HAP-1 (cell line): Measurements from ENCODE around the gene L1CAM.

ENCODE experiments used
- DNase-seq, 2 experiments: peaks; one replicate each; pipeline ENCODE4 v3.0.0-alpha.2; 2016 to 2020; ENCODE audit warnings: low spot score in 2 of 2
- H3K27me3 ChIP-seq: fragments of 250-450 bp; sonication (Bioruptor Pico); 2 replicates; pipeline ENCODE4 v1.5.1; 2020; ENCODE audit warnings: low read depth, mild to moderate bottlenecking, moderate library complexity
- H3K36me3 ChIP-seq: fragments of 250-450 bp; sonication (Bioruptor Pico); replicated peaks from 2 replicates; pipeline ENCODE4 v1.5.1; 2020; ENCODE audit warnings: mild to moderate bottlenecking
- H3K4me1 ChIP-seq: fragments of 250-450 bp; sonication (Bioruptor Pico); 2 replicates; pipeline ENCODE4 v1.5.1; 2020; ENCODE audit warnings: mild to moderate bottlenecking
- H3K4me3 ChIP-seq: fragments of 250-450 bp; sonication (Bioruptor Pico); 2 replicates; pipeline ENCODE4 v1.5.1; 2020; ENCODE audit warnings: mild to moderate bottlenecking, moderate library complexity
- H3K9me3 ChIP-seq: fragments of 250-450 bp; sonication (Bioruptor Pico); 2 replicates; pipeline ENCODE4 v1.5.1; 2020; ENCODE audit warnings: mild to moderate bottlenecking, moderate library complexity
- in situ Hi-C: fragments of 300-500 bp; cut with MboI; formaldehyde crosslinking; loops from 3 replicates; pipeline ENCODE4 v1.14.3; 2020; ENCODE audit warnings: low sequenced_read_pairs, inconsistent platforms, mixed read lengths

L1CAM gene

DNA sequence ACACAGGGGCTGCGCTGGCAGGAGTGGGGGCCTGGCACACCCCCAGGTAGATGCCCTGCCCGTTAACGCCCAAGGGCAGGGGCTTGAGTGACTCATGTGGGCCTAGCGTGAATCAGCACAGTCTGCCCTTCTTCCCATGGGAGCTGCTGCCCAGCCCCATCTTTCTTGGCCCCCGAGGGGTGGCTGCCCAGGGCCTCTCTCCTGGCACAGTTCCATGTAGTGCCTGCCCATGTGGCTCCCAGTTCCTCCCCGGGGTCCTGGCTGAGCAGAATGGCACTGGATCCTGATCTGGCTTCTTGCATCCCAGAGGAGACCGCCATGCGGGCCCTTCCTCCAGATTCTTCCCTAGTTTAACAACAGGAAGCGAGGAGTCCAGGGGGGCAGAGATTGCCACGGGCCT lies 16.4 kb upstream of the L1CAM start:
- Histone ChIP-seq H3K27me3 (no peaks in the 10 kb centered on the region; the same call in 1 of the 2 replicates), H3K9me3 (no peaks in the 10 kb centered on the region), H3K4me3 (no peak overlapping the region), H3K36me3 (no peaks in the 10 kb centered on the region), H3K4me1 (no peaks in the 10 kb centered on the region)
- no peak for DNase-seq
- in situ Hi-C loops = no loop called here

- Histone ChIP-seq H3K36me3 (no peaks in the 10 kb centered on the region), H3K4me3 (no peak overlapping the region), H3K4me1 (no peaks in the 10 kb centered on the region), H3K9me3 (no peaks in the 10 kb centered on the region), H3K27me3 (peaks cover 1% of the 10 kb centered on the region)
- in situ Hi-C loops = no loop called here
- DNase-seq = no peak
These were observed 15.8 kb upstream of the L1CAM start for GRCh38 chrX:153901753-153902140.

DNA sequence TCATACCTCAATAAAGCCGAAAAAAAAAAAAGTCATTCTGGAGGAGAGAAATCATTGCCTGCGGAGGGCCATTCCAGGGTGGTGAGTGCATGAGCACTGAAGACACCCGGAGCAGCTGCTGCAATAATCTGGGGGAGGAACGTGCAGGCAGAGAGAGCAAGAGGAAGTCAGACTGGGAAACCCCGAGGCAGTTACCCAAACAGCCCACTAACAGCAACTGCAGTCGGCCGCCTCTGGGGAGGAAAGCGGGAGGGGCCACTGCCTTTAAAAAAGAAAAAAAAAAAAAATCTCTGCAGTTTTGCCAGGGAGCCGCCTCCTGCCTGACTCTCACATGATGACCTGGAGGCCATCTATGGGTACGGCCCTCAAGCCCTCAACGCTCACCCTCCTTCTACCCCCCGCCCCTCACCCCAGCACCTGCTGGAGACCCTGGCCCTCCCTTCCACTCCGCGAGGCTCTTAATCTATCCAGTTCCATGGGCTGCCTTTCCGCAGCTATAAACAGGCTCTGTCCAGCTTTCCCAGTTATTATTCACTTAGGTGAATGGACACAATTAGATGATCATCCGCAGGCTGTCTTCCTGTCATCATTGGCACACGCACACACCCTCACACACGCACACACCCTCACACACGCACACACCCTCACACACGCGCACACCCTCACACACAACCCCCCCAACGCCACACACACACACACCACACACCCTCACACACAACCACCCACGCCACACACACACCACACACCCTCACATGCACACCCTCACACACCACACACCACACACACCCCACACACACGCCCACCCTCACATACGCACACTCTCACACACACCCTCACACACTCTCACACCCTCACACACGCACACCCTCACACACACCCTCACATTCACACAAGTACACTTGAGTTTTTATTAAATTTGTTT lies 15.1 kb upstream of the L1CAM start:
- Histone ChIP-seq H3K27me3 (peaks cover 8% of the 10 kb centered on the region), H3K4me1 (no peaks in the 10 kb centered on the region), H3K9me3 (no peaks in the 10 kb centered on the region), H3K4me3 (no peak overlapping the region), H3K36me3 (no peaks in the 10 kb centered on the region)
- in situ Hi-C loops = no loop called here
- DNase-seq = peak in 1 of 2 experiments; percentile 55

- H3K36me3 ChIP-seq = no peaks in the 10 kb centered on the region
- H3K9me3 ChIP-seq = no peaks in the 10 kb centered on the region
- H3K4me1 ChIP-seq = no peaks in the 10 kb centered on the region
- in situ Hi-C loops = no loop called here
- H3K27me3 ChIP-seq = peaks cover 9% of the 10 kb centered on the region
- no peak overlapping the region for H3K4me3 ChIP-seq
- no peak for DNase-seq
These were observed 11.9 kb upstream of the L1CAM start for GRCh38 chrX:153897899-153898298.

- no peaks in the 10 kb centered on the region for H3K36me3 ChIP-seq
These were observed 3.1 kb upstream of the L1CAM start for GRCh38 chrX:153889123-153889522.

GRCh38 chrX:153888344-153888743 lies 2.4 kb upstream of the L1CAM start:
- DNase-seq = no peak
- Histone ChIP-seq H3K36me3 (no peaks in the 10 kb centered on the region), H3K27me3 (peaks cover 34% of the 10 kb centered on the region), H3K4me1 (peaks cover 5% of the 10 kb centered on the region; the same call in 1 of the 2 replicates), H3K4me3 (no peak overlapping the region), H3K9me3 (no peaks in the 10 kb centered on the region)
- in situ Hi-C loops = no loop called here

More at GRCh38 chrX:153889123-153889522, 3.1 kb upstream of the L1CAM start:
- H3K9me3 ChIP-seq = no peaks in the 10 kb centered on the region
- DNase-seq = no peak
- in situ Hi-C loops = no loop called here
- no peak overlapping the region for H3K4me3 ChIP-seq
- peaks cover 5% of the 10 kb centered on the region; the same call in 1 of the 2 replicates for H3K4me1 ChIP-seq
- H3K27me3 ChIP-seq = peaks cover 34% of the 10 kb centered on the region

DNA sequence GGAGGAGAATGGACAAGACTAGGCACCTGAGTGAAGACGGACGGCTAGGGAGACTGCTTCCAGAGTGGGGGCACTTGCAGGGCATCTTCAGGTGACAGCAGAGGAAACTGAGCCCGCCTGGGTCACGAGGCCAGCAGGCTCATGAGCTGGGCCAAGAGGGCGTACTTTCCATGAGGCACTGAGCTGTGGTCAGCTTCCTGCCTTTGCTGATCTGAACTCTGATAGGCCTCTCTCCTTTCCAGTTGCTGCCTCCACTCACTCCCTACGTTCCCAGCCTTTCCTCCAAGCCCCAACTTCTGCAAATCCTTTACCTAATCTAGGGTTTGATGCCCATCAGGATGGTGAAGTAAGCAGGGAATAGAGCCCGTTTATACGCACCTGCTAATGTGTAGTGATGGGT lies 1.4 kb upstream of the L1CAM start:
- Histone ChIP-seq H3K4me3 (no peak overlapping the region), H3K4me1 (peaks cover 5% of the 10 kb centered on the region; the same call in 1 of the 2 replicates), H3K36me3 (no peaks in the 10 kb centered on the region), H3K9me3 (no peaks in the 10 kb centered on the region), H3K27me3 (peaks cover 30% of the 10 kb centered on the region)
- in situ Hi-C loops = no loop called here
- DNase-seq = no peak

DNA sequence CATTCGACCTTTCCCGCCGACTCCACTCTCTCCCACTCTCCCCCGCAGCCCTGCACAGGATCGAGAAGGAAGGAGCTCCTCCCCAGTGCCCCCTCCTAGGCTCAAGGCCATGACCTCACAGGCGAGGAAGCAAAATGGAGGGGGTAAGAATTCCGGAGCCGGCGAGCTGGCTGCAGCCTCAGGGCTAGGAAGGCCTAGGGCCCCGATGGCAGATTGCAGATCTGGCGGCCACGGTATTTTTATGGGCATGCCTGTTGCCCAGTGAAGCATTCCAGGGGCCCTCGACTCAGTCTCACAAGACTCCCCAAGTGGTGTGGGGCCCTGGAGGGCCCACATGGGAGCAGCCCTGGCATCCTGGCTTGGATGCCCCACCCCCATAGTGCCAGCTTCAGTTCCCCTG lies 942 bp upstream of the L1CAM start:
- in situ Hi-C loops = no loop called here
- Histone ChIP-seq H3K4me1 (peaks cover 5% of the 10 kb centered on the region; the same call in 1 of the 2 replicates), H3K9me3 (no peaks in the 10 kb centered on the region), H3K36me3 (no peaks in the 10 kb centered on the region), H3K4me3 (no peak overlapping the region), H3K27me3 (peaks cover 30% of the 10 kb centered on the region)
- no peak for DNase-seq

- Histone ChIP-seq H3K4me3 (peak overlapping the region; percentile 27), H3K36me3 (no peaks in the 10 kb centered on the region), H3K27me3 (peaks cover 32% of the 10 kb centered on the region), H3K9me3 (no peaks in the 10 kb centered on the region), H3K4me1 (peaks cover 5% of the 10 kb centered on the region; the same call in 1 of the 2 replicates)
- in situ Hi-C loops = no loop called here
- peak in 1 of 2 experiments; percentile 52 for DNase-seq
These were observed 675 bp downstream of the L1CAM start for GRCh38 chrX:153885208-153885787.

DNA sequence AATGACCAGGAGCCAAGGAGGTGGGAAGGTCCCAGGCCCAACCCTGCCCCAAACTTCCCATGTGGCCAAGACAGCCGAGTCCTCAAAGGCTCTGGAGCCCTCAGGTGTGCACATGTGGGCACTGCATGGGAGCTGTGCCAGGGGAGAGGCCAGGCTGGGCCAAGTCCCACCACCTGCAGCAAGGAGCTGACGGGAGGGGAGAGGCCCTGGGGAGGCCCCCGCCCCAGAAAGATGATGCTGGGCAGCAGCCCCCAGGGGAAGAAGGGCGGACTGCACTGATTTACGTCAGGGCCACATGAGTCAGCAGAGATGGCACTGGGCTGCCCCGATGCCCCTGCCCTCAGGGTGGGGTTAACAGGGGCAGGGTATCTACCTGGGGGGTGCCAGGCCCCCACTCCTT lies 1.4 kb downstream of the L1CAM start:
- in situ Hi-C loops = no loop called here
- Histone ChIP-seq H3K4me3 (no peak overlapping the region), H3K9me3 (no peaks in the 10 kb centered on the region), H3K4me1 (peaks cover 5% of the 10 kb centered on the region; the same call in 1 of the 2 replicates), H3K27me3 (peaks cover 31% of the 10 kb centered on the region), H3K36me3 (no peaks in the 10 kb centered on the region)
- no peak for DNase-seq

GRCh38 chrX:153884136-153884535 lies 1.8 kb downstream of the L1CAM start:
- in situ Hi-C loops = no loop called here
- Histone ChIP-seq H3K36me3 (no peaks in the 10 kb centered on the region), H3K27me3 (peaks cover 31% of the 10 kb centered on the region), H3K4me1 (peaks cover 5% of the 10 kb centered on the region; the same call in 1 of the 2 replicates), H3K4me3 (no peak overlapping the region), H3K9me3 (no peaks in the 10 kb centered on the region)
- no peak for DNase-seq

DNA sequence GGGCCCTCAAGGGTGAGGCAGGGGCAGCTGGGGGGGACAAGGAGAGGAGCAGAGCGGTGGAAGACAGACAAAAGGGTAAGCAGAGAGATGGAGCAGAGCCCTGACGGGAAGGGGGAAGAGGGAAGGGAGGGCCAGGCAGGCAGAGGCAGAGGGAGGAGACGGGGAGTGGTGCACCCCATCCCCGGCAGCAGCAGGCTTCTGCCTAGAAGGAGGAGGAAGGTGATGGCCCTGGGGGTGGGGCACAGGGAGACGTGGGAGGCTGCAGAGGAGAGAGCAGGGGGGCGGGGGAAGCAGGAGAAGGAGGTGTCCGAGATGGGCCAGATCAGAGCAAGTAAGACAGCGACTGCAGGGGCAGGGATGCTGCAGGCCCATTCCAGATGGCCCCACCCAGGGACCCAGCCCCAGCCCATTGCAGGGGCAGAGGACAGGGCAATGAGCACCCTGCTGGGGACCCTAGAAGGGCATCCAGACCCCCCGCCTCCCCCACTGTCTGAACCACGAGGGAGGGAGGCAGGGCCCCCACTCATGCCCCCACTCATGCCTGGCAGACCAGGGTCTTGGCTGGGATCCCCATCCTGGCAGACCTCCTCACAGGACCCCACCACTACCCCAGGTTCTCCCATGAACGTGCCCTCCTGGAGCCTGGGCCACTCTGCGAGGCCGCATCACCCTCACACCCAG lies 2.7 kb downstream of the L1CAM start:
- in situ Hi-C loops = no loop called here
- no peaks in the 10 kb centered on the region for H3K36me3 ChIP-seq
- peaks cover 31% of the 10 kb centered on the region for H3K27me3 ChIP-seq
- DNase-seq = no peak
- H3K9me3 ChIP-seq = no peaks in the 10 kb centered on the region
- peaks cover 5% of the 10 kb centered on the region; the same call in 1 of the 2 replicates for H3K4me1 ChIP-seq
- H3K4me3 ChIP-seq = no peak overlapping the region

- Histone ChIP-seq H3K36me3 (no peaks in the 10 kb centered on the region), H3K27me3 (peaks cover 26% of the 10 kb centered on the region), H3K9me3 (no peaks in the 10 kb centered on the region), H3K4me3 (no peak overlapping the region), H3K4me1 (peaks cover 5% of the 10 kb centered on the region; the same call in 1 of the 2 replicates)
- DNase-seq = no peak
- in situ Hi-C loops = no loop called here
These were observed 3.4 kb downstream of the L1CAM start for GRCh38 chrX:153882557-153882956.
